NCI-H345 treated with DMSO at 0.1 percent for 48 hours (cell line): ENCODE results near the gene CPSF7.
"Not testable (repeated sequence)": the region's sequence is repeated elsewhere in the genome, so short reads cannot be mapped to it uniquely, and the experiment has no call there.

Experiments used
- DNase-seq: peaks from one replicate; lab custom pipeline; 2025; ENCODE audit not compliant: unreplicated experiment; lab: John Stamatoyannopoulos, UW

The CPSF7 gene, protein sequence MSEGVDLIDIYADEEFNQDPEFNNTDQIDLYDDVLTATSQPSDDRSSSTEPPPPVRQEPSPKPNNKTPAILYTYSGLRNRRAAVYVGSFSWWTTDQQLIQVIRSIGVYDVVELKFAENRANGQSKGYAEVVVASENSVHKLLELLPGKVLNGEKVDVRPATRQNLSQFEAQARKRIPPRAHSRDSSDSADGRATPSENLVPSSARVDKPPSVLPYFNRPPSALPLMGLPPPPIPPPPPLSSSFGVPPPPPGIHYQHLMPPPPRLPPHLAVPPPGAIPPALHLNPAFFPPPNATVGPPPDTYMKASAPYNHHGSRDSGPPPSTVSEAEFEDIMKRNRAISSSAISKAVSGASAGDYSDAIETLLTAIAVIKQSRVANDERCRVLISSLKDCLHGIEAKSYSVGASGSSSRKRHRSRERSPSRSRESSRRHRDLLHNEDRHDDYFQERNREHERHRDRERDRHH

DNA sequence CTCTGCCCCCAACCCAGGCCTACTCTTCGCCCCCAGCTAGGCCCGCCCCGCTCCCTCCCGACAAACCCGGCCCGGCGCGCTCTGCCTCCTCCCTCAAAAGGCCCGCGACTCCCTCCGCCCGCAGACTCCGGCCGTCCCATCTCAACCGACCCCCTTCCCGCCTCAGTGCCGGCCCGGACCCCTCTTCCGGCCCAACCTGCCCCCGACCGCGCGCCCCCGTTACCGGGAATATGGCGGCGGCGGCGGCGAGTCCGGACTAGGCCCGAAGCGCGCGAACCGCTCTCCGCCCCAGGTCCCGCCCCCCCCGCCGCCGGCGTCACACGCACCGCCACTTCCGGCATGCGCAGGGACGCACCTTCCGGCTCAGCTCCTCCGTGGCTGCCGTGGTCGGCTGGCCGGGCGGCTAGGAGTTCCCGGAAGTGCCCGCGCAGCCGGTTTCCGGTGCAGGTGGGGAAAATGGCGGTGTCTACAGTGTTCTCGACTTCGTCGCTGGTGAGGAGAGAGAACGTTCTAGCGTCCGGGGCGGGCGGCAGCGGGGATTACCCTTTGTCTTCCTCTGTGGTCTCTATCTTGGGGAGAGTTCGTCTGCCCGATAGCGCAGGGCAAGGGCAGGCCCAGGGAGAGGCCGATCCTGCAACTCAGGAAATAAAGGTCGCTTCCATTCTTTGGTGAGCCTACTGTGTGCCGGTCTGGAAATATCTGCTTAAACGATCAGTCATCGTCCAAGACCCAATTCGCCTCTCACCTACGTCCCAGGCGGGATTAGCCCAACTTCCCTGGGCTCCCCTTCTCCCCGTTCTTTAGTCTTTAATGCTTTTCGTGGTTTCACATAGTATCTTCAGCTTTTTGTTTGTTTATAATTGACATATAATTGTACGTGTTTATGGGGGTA is at the start of gene CPSF7, which contains the start of gene SDHAF2:
TSS of gene CPSF7 (minus strand) at position 285 of the 892 bp plus-strand sequence. CDS start 740 bp downstream, outside the sequence.
TSS of gene SDHAF2 (plus strand) at position 434 of the 892 bp plus-strand sequence. CDS start at position 457, 23 bp downstream.
- DNase-seq = peak; percentile 84

DNA sequence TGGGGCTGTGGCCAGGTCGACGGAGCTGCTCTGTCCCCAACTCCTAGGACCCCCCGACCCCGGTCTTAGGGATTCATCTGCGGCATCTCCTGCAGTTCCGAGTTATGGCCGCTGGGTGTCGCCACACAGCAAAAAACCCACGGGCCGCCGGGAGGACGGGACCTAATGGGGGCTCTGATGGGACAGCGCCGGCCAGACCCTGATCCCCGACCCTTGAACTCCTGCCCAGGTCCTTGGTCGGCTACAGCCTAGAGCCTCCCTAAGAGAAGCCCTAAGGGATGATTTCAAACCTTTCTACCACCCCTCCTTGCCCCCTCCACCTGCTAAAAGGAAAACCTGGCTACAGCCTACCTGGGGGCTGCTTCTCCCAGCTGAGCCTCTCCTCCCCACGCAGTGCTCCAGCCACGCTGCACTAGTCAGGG is 48.0 kb upstream of the CPSF7 start:
- DNase-seq = no peak

DNA sequence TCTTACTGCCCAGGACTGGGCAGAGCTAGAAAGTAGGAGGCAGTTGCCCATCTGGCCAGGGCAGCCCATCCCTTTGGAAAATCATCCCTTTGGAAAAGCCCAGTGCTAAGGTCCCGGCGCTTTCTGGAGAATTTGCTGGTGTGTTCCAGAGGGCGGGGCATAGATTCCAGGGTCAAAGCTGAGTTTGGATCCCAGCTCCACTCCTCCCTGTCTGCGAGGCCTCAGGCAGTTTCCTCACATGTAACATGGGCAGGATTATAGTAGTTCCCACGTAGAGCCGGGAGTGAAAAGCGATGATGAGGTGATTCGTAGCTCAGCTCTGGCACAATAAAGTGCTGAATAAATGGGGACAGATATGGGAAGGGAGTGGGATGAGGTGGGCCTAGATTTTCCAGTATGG is 47.4 kb upstream of the CPSF7 start:
- DNase-seq = no peak

DNA sequence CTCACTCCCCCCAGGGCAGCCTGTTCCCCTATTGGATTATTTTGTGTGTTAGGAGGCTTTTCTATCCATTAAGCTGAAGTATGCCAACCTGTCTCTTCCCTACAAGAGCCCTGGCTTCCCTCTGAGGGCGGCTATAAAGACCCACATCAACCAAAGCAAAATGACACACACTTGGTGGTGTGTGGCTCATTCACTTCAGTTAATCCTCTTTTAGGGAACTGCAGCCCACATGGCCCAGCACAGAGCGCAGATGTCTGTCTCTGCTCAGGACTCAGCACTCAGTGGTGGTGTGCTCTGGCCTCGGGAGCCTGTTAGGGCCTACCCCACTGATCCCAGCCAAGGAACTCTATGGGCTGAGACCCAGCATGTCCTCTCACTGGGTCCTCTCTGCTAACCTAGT is 46.6 kb upstream of the CPSF7 start:
- DNase-seq = no peak

DNA sequence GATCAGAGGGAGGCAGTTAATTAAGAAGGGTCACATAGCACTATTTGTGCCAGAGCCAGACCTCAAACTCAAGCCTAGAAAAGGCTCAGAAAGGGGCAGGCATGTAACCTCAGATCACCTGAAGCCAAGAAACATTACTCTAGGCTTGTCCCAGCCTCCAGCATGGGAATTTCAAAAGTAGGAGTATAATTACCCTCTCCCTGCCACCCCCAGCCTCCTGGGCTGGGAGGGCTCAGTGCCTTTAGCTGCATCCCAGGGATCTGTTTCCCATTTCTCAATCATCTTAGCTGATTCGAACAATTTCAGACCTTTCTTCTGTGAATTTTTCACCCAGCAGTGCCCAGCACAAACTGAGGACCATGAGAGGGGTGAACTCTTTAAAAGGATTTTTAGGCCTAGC is 45.7 kb upstream of the CPSF7 start:
- no peak for DNase-seq

DNA sequence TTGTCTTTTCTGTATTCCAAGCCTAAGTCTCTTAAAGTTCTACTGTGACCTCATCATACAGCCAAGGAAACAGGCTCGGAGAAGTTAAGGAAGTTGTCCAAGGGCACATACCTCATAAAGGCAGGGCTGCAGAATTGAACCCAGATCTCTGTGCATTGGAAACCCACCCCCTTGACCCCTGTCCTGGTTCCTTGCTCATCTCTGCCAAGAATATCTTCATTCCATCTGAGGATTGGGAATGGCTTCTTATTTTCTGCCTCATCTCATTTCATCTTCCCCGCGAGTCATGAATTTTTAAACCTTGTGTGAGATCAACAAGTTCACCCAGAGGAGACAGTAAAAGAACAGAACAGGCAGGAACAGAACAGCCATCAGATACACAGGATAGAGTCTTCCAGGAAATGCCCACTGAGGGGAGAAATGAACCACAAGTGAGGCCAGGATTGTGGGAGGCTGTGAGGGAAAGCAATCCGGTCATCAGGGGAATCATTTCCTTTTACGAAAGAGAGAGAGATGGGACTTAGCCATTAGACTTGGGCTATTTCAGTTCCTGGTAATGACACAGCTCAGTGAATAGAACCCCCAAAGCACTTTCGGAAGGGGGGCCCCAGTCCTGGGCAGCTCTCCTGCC is 44.4 kb upstream of the CPSF7 start:
- no peak for DNase-seq

DNA sequence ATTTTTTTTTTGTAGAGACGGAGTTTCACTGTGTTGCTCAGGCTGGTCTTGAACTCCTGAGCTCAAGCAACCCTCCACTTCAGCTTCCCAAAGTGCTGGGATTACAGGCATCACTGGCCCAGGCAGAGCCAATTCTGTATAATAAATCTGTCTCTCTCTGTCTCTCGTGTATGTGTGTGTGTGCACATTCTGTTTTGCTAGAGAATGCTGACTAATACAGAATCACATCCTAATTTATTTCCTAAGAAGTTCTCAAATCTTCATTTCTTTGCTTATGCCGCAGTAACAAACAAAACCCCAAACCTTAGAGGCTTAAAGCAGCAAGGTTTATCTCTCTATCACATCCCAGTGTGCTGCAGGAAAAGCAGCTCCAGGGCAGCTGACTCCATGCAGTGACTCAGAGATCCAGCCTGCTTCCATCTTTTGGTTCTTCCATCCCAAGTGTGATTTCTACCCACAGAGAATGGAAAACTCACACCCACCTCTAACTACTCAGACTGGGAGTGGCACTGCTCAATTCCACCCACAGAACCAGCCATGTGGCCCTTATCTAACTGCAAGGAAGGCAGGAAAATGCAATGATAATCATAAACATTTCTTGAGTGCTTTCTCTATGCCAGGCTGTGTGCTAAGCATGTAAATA is 43.7 kb upstream of the CPSF7 start:
- DNase-seq = no peak

DNA sequence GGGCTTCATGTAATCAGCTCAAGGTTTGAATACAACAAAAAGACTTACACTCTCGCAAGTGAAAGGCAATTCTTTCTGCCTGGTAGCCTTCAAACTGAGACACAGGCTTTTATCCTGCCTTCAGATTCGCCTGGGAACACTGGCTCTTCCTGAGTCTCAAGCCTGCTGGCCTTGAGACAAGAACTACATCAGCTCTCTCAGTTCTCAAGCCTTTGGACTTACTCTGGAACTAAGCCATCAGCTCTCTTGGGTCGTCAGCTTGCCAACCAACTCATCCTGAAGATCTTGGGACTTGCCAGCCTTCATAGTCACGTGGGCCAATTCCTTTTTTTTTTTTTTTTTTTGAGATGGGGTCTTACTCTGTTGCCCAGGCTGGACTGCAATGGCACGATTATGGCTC is 43.1 kb upstream of the CPSF7 start:
- no peak for DNase-seq

DNA sequence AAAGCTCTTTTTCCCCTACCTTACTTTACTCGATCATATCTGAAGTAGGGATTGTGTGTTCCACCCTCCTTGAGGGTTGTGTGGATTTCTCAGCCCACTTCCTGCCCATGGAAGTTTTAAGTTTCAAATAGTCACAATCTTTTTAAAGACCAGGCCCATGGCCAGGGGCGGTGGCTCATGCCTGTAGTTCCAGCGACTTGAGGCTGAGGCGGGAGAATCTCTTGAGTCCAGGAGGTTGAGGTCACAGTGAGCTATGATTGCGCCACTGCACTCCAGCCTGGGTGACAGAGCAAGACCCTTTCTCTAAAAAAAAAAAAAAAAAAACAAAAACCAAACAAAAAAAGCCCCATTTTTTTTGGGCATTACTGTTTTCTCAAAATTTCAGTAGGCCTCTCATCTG is 42.5 kb upstream of the CPSF7 start:
- no peak for DNase-seq

DNA sequence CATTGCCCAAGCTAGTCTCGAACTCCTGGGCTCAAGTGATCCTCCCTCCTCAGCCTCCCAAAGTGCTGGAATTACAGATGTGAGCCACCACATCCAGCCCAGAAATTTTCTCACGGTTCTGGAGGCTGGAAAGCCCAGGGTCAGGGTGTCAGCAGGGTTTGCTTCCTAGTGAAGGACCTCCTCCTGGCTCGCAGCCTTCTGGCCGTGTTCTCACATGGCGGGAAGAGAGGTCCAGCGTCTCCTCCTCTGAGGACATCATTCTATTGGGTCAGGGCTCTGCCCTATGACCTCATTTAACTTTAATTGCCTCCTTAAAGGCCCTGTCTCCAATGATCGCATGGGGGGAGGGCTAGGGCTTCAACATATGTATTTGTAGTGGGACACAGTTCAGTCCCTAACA is 38.2 kb upstream of the CPSF7 start:
- DNase-seq = no peak

DNA sequence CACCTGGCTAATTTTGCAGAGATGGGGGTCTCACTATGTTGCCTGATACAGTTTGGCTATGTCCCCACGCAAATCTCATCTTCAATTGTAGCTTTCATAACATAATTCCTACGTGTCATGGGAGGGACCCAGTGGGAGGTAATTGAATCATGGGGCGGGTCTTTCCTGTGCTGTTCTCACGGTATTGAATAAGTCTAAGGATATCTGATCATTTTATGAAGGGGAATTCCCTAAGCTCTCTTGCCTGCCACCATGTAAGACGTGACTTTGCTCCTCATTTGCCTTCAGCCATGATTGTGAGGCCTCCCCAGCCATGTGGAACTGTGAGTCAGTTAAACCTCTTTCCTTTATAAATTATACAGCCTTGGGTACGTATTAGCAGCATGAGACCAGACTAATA is 37.8 kb upstream of the CPSF7 start:
- not testable (repeated sequence) for DNase-seq

DNA sequence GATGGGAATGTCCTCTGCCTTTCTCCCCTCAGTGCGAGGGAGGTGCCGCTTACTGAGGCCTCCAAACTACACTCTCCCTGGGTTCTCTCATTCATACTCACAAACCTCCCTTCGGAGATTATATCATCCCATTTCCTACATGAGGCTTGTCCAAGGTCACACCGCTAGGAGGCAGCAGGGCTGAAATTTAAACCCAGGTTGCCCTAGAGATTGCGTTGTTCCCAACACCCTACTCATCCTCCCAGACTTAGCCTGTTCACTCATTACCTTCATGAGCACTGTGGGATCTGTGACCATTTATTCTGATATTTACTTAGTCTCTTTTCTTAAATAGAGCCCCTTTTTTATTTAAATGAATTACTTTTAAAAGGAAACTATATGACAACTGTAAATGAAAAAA is 31.2 kb upstream of the CPSF7 start:
- DNase-seq = no peak

DNA sequence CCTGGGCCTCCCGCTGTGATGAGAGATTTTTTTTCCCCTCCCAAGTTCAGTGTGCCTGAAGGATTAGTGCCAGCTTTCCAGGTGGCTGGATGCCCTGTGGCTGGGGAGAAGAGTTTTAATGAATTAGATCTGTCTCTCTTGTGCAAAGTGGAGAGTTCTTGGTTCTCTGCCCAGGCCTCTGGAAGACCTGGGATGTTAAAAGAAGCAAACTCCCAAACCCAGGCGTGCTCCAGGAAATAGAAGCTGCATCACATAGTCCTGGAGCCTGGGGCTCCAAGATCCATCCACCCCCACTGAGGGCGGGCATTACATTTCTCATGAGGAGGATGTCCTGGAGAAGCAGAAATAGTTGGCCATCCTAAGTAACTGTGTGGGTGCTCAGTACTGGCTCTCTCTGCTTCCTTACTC is 30.7 kb upstream of the CPSF7 start:
- peak; percentile 2 for DNase-seq

DNA sequence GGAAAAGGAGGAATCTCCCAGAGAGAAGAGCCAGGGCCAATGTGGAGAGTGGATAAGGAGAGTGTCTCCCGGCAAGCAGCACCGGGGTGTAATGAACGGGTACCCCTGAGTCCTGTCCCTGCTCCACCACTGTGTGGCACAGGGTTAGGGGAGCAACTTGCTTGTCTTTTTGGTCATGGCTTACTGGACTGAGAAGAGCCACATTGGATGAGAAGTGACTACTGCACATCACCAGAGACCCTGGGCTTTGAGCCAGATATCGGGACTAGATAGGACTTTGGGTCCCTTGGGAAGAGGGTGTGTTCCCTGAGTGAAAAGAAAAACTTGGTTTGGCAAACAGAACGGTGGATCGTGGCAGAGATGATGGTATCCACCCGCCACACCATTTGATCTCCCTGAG is 24.7 kb upstream of the CPSF7 start:
- DNase-seq = peak; percentile 29

DNA sequence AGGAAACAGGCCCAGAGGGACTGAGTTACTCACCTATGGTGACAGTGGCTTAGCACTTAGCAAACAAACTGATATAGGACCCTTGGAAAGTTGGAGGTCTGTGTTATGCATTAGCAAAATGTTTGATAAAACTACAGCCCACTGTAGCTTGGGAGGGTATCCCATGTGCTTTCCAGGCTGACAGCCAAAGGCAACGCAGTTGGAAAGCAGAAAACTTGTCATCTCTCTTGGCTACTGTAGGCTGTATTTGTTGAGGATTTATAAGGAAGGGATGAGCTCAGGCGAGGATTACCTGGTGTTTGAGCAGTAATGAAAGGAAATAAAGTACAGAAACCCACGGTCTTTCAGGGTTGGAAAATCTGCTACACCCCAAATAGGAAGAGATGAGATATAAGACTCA is 23.9 kb upstream of the CPSF7 start:
- DNase-seq = no peak

DNA sequence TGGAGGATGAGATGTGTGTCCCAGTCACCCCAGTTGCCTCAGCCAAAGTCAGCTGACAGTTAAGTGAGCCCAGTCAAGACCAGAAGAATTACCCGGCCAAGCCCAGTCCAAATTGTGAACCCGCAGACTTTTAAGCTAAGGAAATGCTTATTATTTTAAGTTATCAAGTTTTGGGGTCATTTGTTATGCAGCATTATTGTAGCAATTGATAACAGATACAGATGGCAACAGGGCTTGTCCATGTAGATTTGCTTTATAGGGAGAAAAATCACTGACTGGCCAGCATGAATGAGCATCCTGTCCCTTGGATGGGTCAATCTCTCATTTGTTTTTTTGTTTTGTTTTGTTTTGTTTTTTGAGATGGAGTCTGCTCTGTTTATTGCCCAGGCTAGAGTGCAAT is 23.1 kb upstream of the CPSF7 start:
- DNase-seq = no peak

DNA sequence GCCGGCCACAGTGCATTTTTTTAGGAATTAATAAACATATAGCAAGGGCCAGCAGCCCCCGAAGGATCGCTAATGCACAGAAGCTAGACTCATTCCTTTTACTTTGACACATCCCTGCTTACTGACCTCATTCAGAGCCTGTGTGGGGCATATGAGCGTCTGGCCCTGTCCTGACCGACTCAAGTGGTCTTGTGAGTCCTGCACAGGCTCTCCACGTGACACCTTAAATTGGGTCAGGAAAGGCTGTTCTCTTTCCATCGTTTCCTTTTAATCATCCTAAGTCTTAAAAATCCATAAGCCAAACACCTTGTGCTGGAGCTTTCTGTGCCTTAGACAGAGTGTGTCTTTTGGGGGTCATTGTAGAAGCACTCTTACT is 18.8 kb upstream of the CPSF7 start:
- no peak for DNase-seq

DNA sequence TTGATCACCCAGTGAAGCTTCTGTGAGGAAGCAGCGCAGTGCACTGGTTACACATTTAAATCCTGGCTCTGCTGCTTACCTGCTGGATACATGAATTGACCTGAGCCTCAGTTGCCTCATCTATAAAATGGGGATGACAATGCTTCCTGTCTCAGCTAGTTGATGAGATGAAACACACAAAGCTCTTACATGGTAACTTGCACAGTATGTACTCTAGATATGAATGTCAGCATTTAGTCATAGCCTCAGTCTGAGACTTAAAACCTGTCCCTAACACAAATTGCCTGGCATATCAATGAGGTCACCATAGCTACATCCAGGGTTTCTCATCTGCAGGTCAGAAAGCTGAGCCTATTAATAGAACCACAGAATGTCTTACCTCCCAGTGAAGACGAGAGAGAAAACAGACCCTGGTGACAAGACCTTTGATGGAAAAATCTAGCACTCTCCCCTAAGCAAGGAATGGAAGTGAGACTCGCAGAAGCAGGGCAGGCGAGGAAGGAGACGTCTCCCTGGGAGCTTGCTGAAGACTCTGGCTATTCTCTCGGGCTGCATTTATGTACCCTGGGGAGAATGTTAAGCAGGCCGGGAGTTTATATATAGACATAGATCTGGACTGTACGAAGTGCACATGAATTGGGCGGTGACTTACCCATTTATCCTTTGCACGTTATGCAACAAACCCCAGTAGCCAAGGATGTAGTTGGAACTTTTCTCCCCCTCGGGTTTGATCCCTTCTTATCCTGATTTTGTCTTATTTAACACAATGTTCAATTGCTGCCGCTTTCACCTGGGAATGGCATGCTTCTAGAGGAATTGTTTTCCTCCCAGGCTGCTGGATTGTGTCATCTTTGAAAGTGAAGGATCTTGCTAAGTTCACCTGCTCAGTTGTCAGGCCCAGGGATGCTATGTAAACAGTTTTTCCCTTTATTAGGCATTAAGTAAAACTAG is 18.1 kb upstream of the CPSF7 start:
- no peak for DNase-seq

DNA sequence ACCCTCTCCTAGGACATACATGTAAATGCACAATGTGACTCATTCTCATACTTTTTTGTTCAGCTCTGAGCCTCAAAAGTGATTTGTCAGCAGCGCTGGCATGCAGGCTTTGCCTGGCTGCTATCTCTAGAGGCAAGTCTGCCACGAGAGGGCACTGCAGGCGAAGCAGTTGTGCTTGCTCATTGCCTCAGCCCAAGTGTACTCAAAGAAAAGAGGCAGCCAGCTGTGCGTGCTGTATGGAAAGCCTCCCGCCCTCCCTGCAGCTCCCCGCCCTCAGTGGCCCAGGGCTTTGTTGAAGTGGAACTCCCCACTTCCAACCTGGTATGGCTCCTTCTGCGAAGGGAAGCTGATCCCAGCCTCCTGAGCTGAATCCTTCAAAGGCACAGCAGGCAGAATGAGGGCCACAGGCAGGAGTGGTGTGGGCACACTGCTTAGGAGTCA is 16.5 kb upstream of the CPSF7 start:
- peak; percentile 93 for DNase-seq

DNA sequence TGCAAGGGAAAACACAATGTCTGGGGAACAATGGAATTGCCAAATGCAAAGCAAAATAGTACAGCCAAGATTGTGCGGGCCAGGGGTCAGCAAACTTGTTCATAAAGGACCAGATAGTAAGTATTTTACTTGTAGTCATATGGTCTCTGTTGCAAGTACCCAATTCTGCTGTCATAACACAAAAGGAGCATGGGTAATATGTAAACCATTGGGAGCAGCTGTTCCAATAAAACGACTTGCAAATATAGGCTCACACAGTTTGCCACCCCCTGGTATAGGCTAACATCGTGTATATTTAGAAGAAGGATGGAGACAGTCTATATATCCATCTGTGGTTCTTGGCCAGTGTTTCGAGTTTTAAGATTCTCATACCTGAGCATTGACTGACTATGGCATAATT is 15.7 kb upstream of the CPSF7 start:
- DNase-seq = peak; percentile 10
